Ovary (tissue), 3 donors: ENCODE data around the gene INTS15.

Experiments
- EP300 ChIP-seq: sonication (generic); formaldehyde crosslinking; IDR thresholded peaks from one replicate; pipeline ENCODE4 v1.6.1; 2017; ENCODE audit warnings: antibody characterized with exemption
- POLR2A ChIP-seq: fragments of 450-650 bp; IDR thresholded peaks from one replicate; pipeline ENCODE4 v1.6.1; 2017; ENCODE audit warnings: antibody characterized with exemption, mild to moderate bottlenecking, moderate library complexity
- TF ChIP-seq, protein P1 (sequence below), 3 donors: fragments of 450-650 bp in 2 of 3; fragments of 200-600 bp in 1 of 3; IDR thresholded peaks; one replicate each; pipeline versions ENCODE4 v1.5.1 to v1.8.0; 2016 to 2022; ENCODE audit warnings: antibody characterized with exemption in 3 of 3, mild to moderate bottlenecking in 1 of 3
- donor health status: DM: no; HTN: no; CAD: no.

DNA sequence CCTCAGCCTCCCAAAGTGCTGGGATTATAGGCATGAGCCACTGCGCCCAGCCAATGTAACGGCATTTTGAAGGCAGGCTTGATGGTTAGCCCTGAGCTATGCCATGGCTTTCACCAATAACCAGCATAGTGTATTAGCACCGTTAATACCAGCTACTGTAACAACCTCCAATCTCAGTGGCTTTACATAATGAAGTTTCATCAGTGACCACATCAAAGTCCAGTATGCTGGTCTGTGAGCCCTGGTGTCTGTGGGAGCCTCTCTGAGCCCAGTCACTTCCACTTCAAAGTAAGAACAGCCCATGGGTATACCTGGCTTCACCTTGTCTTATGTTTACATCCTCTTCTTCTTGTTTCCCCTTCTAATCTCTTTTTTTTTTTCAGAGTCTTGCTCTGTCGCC is 24.2 kb upstream of the INTS15 start:
- no peak for TF ChIP-seq EP300
- TF ChIP-seq POLR2A = no peak
- TF ChIP-seq, protein P1, sequence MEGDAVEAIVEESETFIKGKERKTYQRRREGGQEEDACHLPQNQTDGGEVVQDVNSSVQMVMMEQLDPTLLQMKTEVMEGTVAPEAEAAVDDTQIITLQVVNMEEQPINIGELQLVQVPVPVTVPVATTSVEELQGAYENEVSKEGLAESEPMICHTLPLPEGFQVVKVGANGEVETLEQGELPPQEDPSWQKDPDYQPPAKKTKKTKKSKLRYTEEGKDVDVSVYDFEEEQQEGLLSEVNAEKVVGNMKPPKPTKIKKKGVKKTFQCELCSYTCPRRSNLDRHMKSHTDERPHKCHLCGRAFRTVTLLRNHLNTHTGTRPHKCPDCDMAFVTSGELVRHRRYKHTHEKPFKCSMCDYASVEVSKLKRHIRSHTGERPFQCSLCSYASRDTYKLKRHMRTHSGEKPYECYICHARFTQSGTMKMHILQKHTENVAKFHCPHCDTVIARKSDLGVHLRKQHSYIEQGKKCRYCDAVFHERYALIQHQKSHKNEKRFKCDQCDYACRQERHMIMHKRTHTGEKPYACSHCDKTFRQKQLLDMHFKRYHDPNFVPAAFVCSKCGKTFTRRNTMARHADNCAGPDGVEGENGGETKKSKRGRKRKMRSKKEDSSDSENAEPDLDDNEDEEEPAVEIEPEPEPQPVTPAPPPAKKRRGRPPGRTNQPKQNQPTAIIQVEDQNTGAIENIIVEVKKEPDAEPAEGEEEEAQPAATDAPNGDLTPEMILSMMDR (IDR thresholded peaks at IDR 0.05) = no peak
